ENCODE results near the gene MPZL2.

Gene MPZL2

DNA sequence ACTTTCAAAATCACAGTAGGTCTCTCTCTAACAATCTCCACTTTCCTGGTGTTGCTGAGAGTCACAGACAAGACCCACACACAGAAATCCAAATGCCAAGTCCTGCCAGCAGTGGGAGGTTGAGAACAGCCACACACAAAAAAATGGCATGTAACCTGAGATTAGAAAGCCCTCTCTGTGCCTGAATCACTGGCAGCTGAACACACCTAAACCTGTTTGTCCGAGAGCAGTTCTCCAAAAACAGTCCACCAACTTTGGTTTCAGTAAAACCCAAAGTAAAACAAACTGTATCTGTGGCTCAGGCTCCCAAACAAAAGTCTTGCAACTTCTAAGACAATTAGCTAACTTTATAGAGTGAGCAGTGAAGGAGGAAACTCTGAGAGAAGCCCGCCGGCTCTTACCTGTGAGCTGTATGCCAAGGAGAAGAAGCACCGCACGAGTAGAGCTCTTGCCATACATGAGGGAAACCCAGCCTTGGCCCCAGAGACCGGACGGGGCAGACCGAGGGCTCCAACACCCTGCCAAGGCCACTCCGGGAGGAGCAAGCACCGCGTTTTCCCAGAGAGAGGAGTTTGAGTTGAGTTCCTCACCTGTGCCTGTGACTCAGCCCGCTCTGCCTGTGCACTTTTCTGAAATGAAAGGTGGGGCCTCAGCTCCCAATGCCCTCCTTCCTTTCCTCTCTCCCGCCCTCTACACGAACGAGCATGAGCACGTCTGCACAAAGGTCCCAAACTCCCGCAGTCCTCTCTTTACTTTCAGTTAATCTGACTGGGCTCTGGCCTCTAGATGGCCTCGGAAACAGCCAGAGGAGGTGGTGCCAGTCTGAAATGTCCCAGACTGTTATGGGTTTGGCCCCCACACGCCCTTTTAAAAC lies at the start of gene MPZL2:
Gene MPZL2 (minus strand): TSS at position 603 of the 874 bp plus-strand sequence. CDS start 144 bp downstream, at position 459.
- H3K4me3 ChIP-seq (ENCODE audit: low read depth, low read length), result no peak within 1 kb of the TSS
- TF ChIP-seq POLR2A (IDR thresholded peaks at IDR 0.05; ENCODE audit: extremely low read depth, insufficient read length) (no peak), MYC (IDR thresholded peaks at IDR 0.05; ENCODE audit: low read depth, low read length) (no peak)
- TF ChIP-seq, protein P1, sequence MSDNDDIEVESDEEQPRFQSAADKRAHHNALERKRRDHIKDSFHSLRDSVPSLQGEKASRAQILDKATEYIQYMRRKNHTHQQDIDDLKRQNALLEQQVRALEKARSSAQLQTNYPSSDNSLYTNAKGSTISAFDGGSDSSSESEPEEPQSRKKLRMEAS (IDR thresholded peaks at IDR 0.05; ENCODE audit: low read depth, low read length), result no peak
- TF ChIP-seq, protein P2, sequence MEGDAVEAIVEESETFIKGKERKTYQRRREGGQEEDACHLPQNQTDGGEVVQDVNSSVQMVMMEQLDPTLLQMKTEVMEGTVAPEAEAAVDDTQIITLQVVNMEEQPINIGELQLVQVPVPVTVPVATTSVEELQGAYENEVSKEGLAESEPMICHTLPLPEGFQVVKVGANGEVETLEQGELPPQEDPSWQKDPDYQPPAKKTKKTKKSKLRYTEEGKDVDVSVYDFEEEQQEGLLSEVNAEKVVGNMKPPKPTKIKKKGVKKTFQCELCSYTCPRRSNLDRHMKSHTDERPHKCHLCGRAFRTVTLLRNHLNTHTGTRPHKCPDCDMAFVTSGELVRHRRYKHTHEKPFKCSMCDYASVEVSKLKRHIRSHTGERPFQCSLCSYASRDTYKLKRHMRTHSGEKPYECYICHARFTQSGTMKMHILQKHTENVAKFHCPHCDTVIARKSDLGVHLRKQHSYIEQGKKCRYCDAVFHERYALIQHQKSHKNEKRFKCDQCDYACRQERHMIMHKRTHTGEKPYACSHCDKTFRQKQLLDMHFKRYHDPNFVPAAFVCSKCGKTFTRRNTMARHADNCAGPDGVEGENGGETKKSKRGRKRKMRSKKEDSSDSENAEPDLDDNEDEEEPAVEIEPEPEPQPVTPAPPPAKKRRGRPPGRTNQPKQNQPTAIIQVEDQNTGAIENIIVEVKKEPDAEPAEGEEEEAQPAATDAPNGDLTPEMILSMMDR (IDR thresholded peaks at IDR 0.05; ENCODE audit: low read depth, low read length), result no peak
- DNase-seq (ENCODE audit: low read depth), result peak; percentile 8

DNA sequence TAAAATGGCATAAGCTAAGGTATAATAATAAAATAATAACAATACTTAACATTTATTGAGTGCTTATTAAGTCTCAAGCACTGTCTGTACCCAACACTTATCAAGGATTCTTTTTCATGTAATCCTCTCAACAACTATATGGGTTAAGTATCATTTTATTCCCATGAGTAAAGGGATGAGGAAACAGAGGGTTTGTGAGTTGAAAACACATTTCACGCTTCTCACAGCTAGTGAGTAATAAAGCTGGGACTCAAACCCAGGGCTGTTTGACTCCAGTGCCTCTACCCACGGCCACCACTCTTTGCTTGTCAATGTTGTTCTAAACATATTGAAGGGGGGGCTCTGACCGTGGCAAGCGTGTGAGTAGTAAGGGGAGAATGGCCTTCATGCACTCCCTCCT lies 49.1 kb upstream of the MPZL2 start:
- DNase-seq (ENCODE audit: low read depth), result peak; percentile 51
- H3K4me3 ChIP-seq (ENCODE audit: low read depth, low read length), result no peak overlapping the region
- no peak for TF ChIP-seq MYC (IDR thresholded peaks at IDR 0.05; ENCODE audit: low read depth, low read length)
- TF ChIP-seq, protein P1 (IDR thresholded peaks at IDR 0.05; ENCODE audit: low read depth, low read length), result no peak
- TF ChIP-seq POLR2A (IDR thresholded peaks at IDR 0.05; ENCODE audit: extremely low read depth, insufficient read length), result no peak
- TF ChIP-seq, protein P2 (IDR thresholded peaks at IDR 0.05; ENCODE audit: low read depth, low read length), result no peak

DNA sequence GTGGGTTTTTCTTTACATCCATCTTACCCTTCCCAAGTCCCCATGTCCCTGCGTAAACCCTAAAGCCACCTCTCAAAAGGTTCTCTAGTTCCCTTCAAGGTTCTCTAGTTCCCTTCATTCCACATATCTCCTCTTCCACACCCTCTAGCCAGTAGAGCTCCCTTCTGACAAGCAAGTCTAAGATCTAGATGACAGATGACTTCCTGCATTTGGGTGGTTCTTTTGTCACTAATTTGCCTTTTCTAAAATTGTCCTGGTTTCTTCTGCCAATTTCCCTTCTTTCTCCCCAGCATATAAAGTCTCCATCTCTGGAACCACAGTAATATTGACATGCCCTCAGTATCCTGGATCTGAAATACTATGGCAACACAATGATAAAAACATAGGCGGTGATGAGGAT lies 48.2 kb upstream of the MPZL2 start:
- no peak overlapping the region for H3K4me3 ChIP-seq (ENCODE audit: low read depth, low read length)
- TF ChIP-seq POLR2A (IDR thresholded peaks at IDR 0.05; ENCODE audit: extremely low read depth, insufficient read length) (no peak), MYC (IDR thresholded peaks at IDR 0.05; ENCODE audit: low read depth, low read length) (no peak)
- TF ChIP-seq, protein P1 (IDR thresholded peaks at IDR 0.05; ENCODE audit: low read depth, low read length), result no peak
- TF ChIP-seq, protein P2 (IDR thresholded peaks at IDR 0.05; ENCODE audit: low read depth, low read length), result no peak

DNA sequence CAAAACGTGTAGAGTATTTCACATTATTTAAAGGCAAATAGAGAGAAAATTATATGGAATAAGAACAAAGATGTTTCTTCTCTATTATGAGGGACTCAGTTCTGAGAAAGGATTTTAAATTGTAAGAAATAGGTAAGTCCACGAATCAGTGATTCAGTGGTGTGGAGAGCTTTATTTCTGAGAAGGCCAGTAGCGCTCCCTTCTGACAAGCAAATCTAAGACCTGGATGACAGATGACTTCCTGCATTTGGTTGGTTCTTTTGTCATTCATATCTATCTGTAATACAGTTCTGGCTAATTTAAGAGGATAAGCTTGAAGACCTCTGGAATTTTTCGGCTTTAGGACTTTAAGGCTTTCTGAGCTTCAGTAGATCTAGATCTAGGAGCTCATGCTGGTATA lies 47.4 kb upstream of the MPZL2 start:
- DNase-seq (ENCODE audit: low read depth), result no peak

More for the DNA sequence above, 48.2 kb upstream of the MPZL2 start:
- no peak for DNase-seq (ENCODE audit: low read depth)

DNA sequence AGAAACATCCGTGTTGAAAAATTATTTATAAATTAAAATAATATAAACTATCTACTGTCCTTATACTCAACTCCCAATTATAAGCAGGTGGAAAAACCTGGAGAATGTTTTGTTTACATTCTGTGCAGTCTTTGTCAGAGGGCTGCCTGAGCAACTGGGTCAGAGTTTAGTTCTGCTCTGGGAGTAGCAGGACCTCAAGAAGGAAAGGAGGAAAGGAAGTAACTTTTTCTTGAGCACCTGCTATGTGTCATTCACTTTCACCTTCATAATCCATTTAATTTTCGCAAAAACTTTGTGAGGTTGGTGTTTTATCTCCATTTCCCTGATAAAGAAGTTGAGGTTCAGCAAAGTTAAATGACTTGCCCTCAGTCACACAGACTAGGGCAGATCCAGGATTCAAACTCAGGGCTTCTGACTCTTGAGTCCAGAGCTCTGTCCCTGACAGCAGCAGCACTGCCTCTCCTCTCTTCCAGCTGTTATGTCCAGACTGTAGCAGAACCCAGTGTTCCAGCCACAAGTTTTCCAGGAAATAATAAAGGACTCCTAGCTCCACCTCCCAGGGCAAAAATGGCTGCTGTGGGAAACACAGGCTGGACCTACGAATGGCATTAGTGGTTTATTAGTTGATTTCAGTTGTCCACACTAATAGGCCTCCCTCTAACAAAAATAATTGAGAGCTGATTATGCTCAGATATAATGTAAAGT lies 46.8 kb upstream of the MPZL2 start:
- TF ChIP-seq, protein P2 (IDR thresholded peaks at IDR 0.05; ENCODE audit: low read depth, low read length), result no peak
- TF ChIP-seq MYC (IDR thresholded peaks at IDR 0.05; ENCODE audit: low read depth, low read length) (no peak), POLR2A (IDR thresholded peaks at IDR 0.05; ENCODE audit: extremely low read depth, insufficient read length) (no peak)
- TF ChIP-seq, protein P1 (IDR thresholded peaks at IDR 0.05; ENCODE audit: low read depth, low read length), result no peak
- H3K4me3 ChIP-seq (ENCODE audit: low read depth, low read length), result no peak overlapping the region

More for the DNA sequence above, 47.4 kb upstream of the MPZL2 start:
- H3K4me3 ChIP-seq (ENCODE audit: low read depth, low read length), result no peak overlapping the region
- TF ChIP-seq, protein P2 (IDR thresholded peaks at IDR 0.05; ENCODE audit: low read depth, low read length), result no peak
- TF ChIP-seq, protein P1 (IDR thresholded peaks at IDR 0.05; ENCODE audit: low read depth, low read length), result no peak
- TF ChIP-seq MYC (IDR thresholded peaks at IDR 0.05; ENCODE audit: low read depth, low read length), result no peak
- no peak for TF ChIP-seq POLR2A (IDR thresholded peaks at IDR 0.05; ENCODE audit: extremely low read depth, insufficient read length)

More for the DNA sequence above, 46.8 kb upstream of the MPZL2 start:
- no peak for DNase-seq (ENCODE audit: low read depth)
